DOHH2 (cell line): ENCODE data around the gene CAMTA1.

Source experiments
- EZH2phosphoT487 ChIP-seq: fragments of 200-600 bp; sonication (generic); IDR thresholded peaks from 2 replicates; pipeline ENCODE4 v1.6.1; 2017; ENCODE audit warnings: borderline replicate concordance, mild to moderate bottlenecking, antibody characterized with exemption, low read length, moderate library complexity, mixed read lengths
- TF ChIP-seq, protein P1 (sequence below): fragments of 200-600 bp; sonication (generic); IDR thresholded peaks from one replicate; pipeline ENCODE4 v1.5.1; 2014; ENCODE audit warnings: antibody characterized with exemption, mild to moderate bottlenecking, low read depth, low read length; ENCODE audit not compliant: poor library complexity, severe bottlenecking

DNA sequence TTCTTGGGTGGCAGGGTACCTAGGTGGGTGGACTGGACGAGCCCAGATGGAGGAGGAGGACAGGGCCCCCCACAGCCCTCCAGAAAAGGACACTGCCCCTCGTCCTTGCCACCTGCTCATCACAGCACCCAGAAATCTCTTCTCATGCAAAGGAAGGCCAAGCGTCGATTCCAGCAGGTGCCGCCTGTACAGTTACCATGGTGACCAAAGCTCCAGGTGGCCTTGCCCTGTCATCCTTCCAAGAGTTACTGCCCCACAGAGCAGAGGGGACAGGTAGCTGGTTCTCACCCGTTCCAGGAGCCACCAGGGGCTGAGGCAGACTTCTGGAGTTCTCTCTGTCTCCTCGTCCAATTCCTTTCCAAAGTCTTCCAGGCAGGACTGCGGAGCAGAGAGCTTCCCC is 865.9 kb downstream of the CAMTA1 start:
- no peak for TF ChIP-seq EZH2phosphoT487
- TF ChIP-seq, protein P1, sequence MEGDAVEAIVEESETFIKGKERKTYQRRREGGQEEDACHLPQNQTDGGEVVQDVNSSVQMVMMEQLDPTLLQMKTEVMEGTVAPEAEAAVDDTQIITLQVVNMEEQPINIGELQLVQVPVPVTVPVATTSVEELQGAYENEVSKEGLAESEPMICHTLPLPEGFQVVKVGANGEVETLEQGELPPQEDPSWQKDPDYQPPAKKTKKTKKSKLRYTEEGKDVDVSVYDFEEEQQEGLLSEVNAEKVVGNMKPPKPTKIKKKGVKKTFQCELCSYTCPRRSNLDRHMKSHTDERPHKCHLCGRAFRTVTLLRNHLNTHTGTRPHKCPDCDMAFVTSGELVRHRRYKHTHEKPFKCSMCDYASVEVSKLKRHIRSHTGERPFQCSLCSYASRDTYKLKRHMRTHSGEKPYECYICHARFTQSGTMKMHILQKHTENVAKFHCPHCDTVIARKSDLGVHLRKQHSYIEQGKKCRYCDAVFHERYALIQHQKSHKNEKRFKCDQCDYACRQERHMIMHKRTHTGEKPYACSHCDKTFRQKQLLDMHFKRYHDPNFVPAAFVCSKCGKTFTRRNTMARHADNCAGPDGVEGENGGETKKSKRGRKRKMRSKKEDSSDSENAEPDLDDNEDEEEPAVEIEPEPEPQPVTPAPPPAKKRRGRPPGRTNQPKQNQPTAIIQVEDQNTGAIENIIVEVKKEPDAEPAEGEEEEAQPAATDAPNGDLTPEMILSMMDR: no peak
